SK-N-SH (cell line): Measurements from ENCODE around the gene SLC45A1.
A peak's percentile ranks its signal among the peaks of the same experiment; 100 is the strongest.

Experiments used
- GABPA ChIP-seq: IDR thresholded peaks from 2 replicates; pipeline ENCODE4 v1.4.0; 2012; ENCODE audit warnings: low read depth, mild to moderate bottlenecking
- REST ChIP-seq: IDR thresholded peaks from 2 replicates; pipeline ENCODE4 v1.6.1; 2012; ENCODE audit warnings: mild to moderate bottlenecking, low read depth, low read length, moderate library complexity
- TF ChIP-seq, protein P1 (sequence below): fragments of 200-600 bp; sonication (generic); IDR thresholded peaks from 2 replicates; pipeline ENCODE4 v1.6.1; 2017; ENCODE audit warnings: antibody characterized with exemption, mild to moderate bottlenecking, moderate library complexity

DNA sequence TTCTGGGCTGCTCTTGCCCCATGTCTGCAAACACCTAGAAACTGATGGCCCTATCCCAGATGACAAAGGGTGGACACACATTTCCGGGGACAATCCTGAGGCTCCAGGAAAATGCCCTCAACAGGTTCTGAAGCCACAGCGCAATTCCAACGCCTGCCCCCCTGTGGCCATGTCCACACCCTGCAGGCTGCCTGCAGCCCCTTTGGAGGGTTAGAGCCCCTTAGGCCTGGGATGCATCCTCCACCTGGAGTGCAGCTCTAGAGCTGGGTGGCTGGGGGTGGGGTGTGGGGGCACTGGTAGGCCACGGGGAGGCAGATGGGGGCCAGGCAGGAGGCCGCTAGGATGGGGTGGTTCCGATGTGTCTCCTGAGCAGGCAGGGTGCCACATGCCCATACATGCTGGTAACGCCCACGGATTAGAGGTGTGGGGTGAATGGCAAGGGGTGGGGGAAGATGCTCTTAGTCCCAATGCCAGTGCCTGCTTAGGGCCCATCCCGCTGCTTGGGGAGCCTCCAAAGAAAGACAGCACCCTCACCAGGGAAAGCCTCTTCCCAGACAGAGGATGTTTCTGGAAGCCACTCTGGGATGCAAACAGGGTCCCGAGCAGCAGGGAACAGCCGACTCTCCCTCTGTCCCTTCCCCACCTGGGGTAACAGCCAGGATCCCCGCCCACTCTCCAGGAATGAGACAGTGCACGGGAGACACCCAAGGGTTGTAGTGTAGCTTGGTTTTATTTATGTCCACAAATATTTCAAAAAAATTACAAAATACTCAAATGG lies 34.0 kb downstream of the SLC45A1 start:
- TF ChIP-seq GABPA (no peak), REST (no peak)
- TF ChIP-seq, protein P1, sequence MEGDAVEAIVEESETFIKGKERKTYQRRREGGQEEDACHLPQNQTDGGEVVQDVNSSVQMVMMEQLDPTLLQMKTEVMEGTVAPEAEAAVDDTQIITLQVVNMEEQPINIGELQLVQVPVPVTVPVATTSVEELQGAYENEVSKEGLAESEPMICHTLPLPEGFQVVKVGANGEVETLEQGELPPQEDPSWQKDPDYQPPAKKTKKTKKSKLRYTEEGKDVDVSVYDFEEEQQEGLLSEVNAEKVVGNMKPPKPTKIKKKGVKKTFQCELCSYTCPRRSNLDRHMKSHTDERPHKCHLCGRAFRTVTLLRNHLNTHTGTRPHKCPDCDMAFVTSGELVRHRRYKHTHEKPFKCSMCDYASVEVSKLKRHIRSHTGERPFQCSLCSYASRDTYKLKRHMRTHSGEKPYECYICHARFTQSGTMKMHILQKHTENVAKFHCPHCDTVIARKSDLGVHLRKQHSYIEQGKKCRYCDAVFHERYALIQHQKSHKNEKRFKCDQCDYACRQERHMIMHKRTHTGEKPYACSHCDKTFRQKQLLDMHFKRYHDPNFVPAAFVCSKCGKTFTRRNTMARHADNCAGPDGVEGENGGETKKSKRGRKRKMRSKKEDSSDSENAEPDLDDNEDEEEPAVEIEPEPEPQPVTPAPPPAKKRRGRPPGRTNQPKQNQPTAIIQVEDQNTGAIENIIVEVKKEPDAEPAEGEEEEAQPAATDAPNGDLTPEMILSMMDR: peak; percentile 61
